NCI-H1092 treated with DMSO at 0.1 percent for 48 hours (cell line): ENCODE data around the gene CNTROB.

Source experiments
- DNase-seq: peaks from one replicate; lab custom pipeline; 2025; lab: John Stamatoyannopoulos, UW

The CNTROB gene

GRCh38 chr17:7903154-7904103 is 28.6 kb upstream of the CNTROB start:
- DNase-seq: no peak

- no peak for DNase-seq
Measured at GRCh38 chr17:7909089-7909488, 22.9 kb upstream of the CNTROB start.

GRCh38 chr17:7910281-7910680 is 21.7 kb upstream of the CNTROB start:
- no peak for DNase-seq

GRCh38 chr17:7910711-7911110 is 21.3 kb upstream of the CNTROB start:
- DNase-seq: no peak

- no peak for DNase-seq
Measured at GRCh38 chr17:7911116-7911515, 20.9 kb upstream of the CNTROB start.

GRCh38 chr17:7912927-7913524 is 19.0 kb upstream of the CNTROB start:
- DNase-seq: peak; percentile 28

- DNase-seq: no peak
Measured at GRCh38 chr17:7915179-7915610, 16.8 kb upstream of the CNTROB start.

- DNase-seq: peak; percentile 96
Measured at GRCh38 chr17:7915611-7916384, 16.2 kb upstream of the CNTROB start, which contains the start of gene RNF227. RNF227 (minus strand) TSS chr17:7916289; CDS start chr17:7916195, 94 bp downstream.

GRCh38 chr17:7916385-7916682 is 15.7 kb upstream of the CNTROB start:
- DNase-seq: peak; percentile 32

- no peak for DNase-seq
Measured at GRCh38 chr17:7916808-7917207, 15.2 kb upstream of the CNTROB start.

- no peak for DNase-seq
Measured at GRCh38 chr17:7922269-7922844, 9.6 kb upstream of the CNTROB start.

- no peak for DNase-seq
Measured at GRCh38 chr17:7922845-7923628, 9.0 kb upstream of the CNTROB start.

- DNase-seq: no peak
Measured at GRCh38 chr17:7927596-7927995, 4.4 kb upstream of the CNTROB start.

- peak; percentile 69 for DNase-seq
Measured at GRCh38 chr17:7929158-7930023, 2.6 kb upstream of the CNTROB start, which contains the start of gene KCNAB3. KCNAB3 (minus strand) TSS chr17:7929856; CDS start chr17:7929435, 421 bp downstream.

- DNase-seq: no peak
Measured at GRCh38 chr17:7930841-7931631, 970 bp upstream of the CNTROB start.

- no peak for DNase-seq
Measured at GRCh38 chr17:7932483-7932891, 481 bp downstream of the CNTROB start.

- peak; percentile 5 for DNase-seq
Measured at GRCh38 chr17:7932949-7933348, 943 bp downstream of the CNTROB start.

- no peak for DNase-seq
Measured at GRCh38 chr17:7935859-7936258, 3.9 kb downstream of the CNTROB start.

GRCh38 chr17:7940034-7940433 is 8.0 kb downstream of the CNTROB start:
- no peak for DNase-seq
